Nephron progenitor cell (in vitro differentiated cells): ENCODE data around the gene SNRK.
"Not testable (repeated sequence)": the region's sequence is repeated elsewhere in the genome, so short reads cannot be mapped to it uniquely, and the experiment has no call there.

ENCODE experiments used
- DNase-seq: peaks from one replicate; pipeline ENCODE4 v3.0.0; 2021
- H3K27ac Mint-ChIP-seq: 2 replicates; pipeline ENCODE4 v1.8.0; 2021; ENCODE audit warnings: mild to moderate bottlenecking, moderate library complexity, mixed read lengths
- H3K27me3 Mint-ChIP-seq: 2 replicates; pipeline ENCODE4 v1.8.0; 2021; ENCODE audit warnings: mild to moderate bottlenecking, low read depth, mixed read lengths; ENCODE audit not compliant: poor library complexity
- H3K36me3 Mint-ChIP-seq: 2 replicates; pipeline ENCODE4 v1.8.0; 2021; ENCODE audit warnings: low read depth, mixed read lengths
- H3K4me1 Mint-ChIP-seq: 2 replicates; pipeline ENCODE4 v1.8.0; 2021; ENCODE audit warnings: mixed read lengths
- H3K4me3 Mint-ChIP-seq: 2 replicates; pipeline ENCODE4 v1.8.0; 2021; ENCODE audit warnings: mild to moderate bottlenecking, moderate library complexity, mixed read lengths
- H3K9me3 Mint-ChIP-seq: 2 replicates; pipeline ENCODE4 v1.8.0; 2021; ENCODE audit warnings: mild to moderate bottlenecking, moderate library complexity, mixed read lengths
- CTCF ChIP-seq: fragments of 200-600 bp; sonication (generic); IDR thresholded peaks from 2 replicates; pipeline ENCODE4 v1.5.0; 2021; ENCODE audit warnings: antibody characterized with exemption

The SNRK gene

GRCh38 chr3:43348852-43349574 is 62.7 kb downstream of the SNRK start:
- no peak overlapping the region for H3K4me3 Mint-ChIP-seq
- H3K36me3 Mint-ChIP-seq: peaks cover 94% of the 10 kb centered on the region
- no peaks in the 10 kb centered on the region for H3K27me3 Mint-ChIP-seq
- H3K9me3 Mint-ChIP-seq: peaks cover 23% of the 10 kb centered on the region
- peak overlapping the region; percentile 13 for H3K27ac Mint-ChIP-seq
- no peak for DNase-seq
- no peaks in the 10 kb centered on the region for H3K4me1 Mint-ChIP-seq
- no peak for TF ChIP-seq CTCF

GRCh38 chr3:43349716-43350115 is 63.4 kb downstream of the SNRK start:
- Mint-ChIP-seq H3K36me3 (peaks cover 94% of the 10 kb centered on the region), H3K9me3 (peaks cover 30% of the 10 kb centered on the region), H3K27me3 (peaks cover 4% of the 10 kb centered on the region), H3K4me3 (no peak overlapping the region), H3K27ac (no peak overlapping the region), H3K4me1 (no peaks in the 10 kb centered on the region)
- no peak for DNase-seq
- TF ChIP-seq CTCF: no peak

GRCh38 chr3:43353393-43353792 is 67.1 kb downstream of the SNRK start:
- Mint-ChIP-seq H3K9me3 (peaks cover 64% of the 10 kb centered on the region), H3K4me1 (no peaks in the 10 kb centered on the region), H3K4me3 (no peak overlapping the region), H3K36me3 (peaks cover 79% of the 10 kb centered on the region), H3K27me3 (peaks cover 4% of the 10 kb centered on the region), H3K27ac (no peak overlapping the region)
- no peak for TF ChIP-seq CTCF
- no peak for DNase-seq

- Mint-ChIP-seq H3K27me3 (peaks cover 4% of the 10 kb centered on the region), H3K9me3 (peaks cover 64% of the 10 kb centered on the region), H3K36me3 (peaks cover 71% of the 10 kb centered on the region), H3K4me3 (no peak overlapping the region), H3K4me1 (no peaks in the 10 kb centered on the region), H3K27ac (no peak overlapping the region)
- no peak for TF ChIP-seq CTCF
- no peak for DNase-seq
Observed at GRCh38 chr3:43353923-43354670, 67.8 kb downstream of the SNRK start.

- Mint-ChIP-seq H3K9me3 (peaks cover 64% of the 10 kb centered on the region), H3K36me3 (peaks cover 57% of the 10 kb centered on the region)
- not testable (repeated sequence) for H3K4me1 Mint-ChIP-seq, H3K4me3 Mint-ChIP-seq, H3K27ac Mint-ChIP-seq, DNase-seq, H3K27me3 Mint-ChIP-seq
Observed at GRCh38 chr3:43356033-43356432, 69.7 kb downstream of the SNRK start.

- Mint-ChIP-seq H3K27ac (no peak overlapping the region), H3K4me1 (peaks cover 6% of the 10 kb centered on the region)
- DNase-seq: no peak
Observed at GRCh38 chr3:43361077-43361476, 74.7 kb downstream of the SNRK start.

More at GRCh38 chr3:43361077-43361476, 74.7 kb downstream of the SNRK start:
- H3K27me3 Mint-ChIP-seq: no peaks in the 10 kb centered on the region
- no peak for TF ChIP-seq CTCF
- peaks cover 21% of the 10 kb centered on the region for H3K9me3 Mint-ChIP-seq
- H3K36me3 Mint-ChIP-seq: peaks cover 6% of the 10 kb centered on the region
- H3K4me3 Mint-ChIP-seq: no peak overlapping the region
